NCI-H2107 treated with DMSO at 0.1 percent for 48 hours (cell line): ENCODE measurements around the gene CARMIL1.

Experiments used
- DNase-seq: peaks from one replicate; lab custom pipeline; 2025; ENCODE audit not compliant: unreplicated experiment; lab: John Stamatoyannopoulos, UW

CARMIL1 gene

DNA sequence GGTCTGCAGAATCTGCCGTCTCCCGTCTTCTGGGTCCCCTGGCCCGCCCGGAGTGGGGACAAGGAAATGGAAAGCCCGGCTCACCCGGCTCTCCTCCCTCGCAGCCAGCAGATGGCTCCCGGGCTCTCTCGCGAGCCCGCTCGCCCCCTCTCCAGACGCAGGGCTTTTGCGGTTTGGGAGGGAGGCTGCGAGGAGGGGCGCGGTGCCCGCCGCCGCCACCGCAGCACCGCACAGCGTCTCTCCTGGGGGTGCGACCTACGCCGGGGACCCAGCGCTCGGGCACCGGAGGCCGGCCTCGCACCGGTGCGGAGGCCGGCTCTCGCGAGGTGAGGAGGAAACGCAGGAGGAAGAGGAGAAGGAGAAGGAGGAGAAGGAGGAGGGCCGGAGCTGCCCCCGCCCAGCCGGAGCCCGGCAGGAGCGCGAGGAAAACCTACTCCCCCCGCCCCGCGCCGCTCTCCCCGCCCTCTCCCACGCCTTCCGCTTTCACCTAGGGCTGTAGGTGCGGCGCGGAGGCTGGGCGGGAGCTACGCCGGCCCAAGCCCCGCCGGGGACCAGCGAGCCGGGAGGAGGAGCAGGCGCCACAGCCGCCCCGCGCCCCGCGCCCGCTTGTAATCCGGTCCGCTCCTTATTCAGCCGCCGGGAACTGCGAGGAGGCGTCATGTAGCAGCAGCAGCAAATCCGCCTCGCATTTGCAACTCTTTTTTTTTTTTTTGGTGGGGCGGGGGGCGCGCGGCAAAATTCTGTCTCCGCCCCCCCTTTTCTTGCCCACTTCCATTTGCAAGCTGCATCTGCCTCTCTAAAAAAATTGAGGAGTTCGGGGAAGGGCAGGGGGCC is at the start of gene CARMIL1:
TSS of gene CARMIL1 (plus strand) at position 461 of the 834 bp plus-strand sequence. CDS start 422 bp downstream, outside the sequence.
- peak; percentile 36 for DNase-seq

GRCh38 chr6:25229671-25230321 is 49.4 kb upstream of the CARMIL1 start:
- no peak for DNase-seq

DNA sequence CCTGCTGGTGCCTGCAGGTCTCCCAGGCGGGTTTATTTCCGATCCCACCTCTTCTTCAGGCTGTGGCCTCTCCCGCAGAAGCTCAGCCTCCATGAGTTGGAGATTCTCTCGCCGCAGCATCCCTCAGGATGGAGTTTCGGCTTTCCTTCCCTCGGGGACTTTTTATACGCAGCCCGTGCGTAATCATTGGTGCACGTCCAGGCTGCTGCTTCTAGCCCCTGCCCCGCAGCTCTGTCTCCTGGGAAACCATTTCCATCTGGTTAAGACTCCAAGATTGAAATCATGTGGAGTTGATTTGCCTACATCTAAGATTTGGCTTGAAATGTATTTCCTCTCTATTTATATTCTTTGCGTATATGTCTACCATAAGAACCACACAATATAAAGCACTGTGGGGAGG is 46.7 kb upstream of the CARMIL1 start:
- DNase-seq = no peak

DNA sequence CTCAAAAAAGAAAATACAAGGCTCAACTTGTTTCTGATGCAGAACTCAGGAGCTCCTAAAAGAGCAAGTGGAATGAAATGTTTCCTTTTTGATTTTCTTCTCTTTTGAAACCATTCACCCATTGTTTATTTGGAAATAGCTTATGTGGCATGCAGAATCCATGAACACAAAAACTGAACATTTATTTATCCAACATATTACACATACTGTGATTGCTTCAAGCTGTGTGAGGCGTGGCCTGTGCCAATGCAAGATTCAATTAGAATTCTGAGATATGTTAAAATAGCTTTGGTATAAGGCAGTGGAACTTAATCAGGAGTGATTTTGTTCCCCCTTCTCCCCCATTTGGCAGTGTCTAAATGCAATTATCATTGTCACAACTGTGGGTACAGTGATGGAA is 45.9 kb upstream of the CARMIL1 start:
- DNase-seq = no peak

GRCh38 chr6:25237579-25237978 is 41.6 kb upstream of the CARMIL1 start:
- no peak for DNase-seq

- no peak for DNase-seq
Observed at GRCh38 chr6:25239059-25239458, 40.1 kb upstream of the CARMIL1 start.

DNA sequence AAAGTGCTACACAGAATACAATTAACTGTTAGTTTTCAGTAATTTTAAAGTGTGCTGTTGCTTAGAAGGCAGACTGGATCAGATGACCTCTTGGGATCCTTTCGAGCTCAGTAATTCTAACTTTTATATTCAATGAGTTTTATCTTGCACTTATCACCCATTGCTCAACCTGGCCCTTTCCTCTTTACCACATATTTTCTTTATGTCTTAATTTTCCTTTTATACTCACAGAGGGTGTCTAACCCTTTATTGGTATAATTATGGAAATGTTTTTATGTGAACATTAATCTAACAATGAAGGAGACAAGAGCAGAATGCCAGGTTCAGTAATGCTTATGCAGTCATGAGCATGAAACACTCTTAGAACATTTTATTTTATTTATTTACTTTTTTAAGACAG is 39.7 kb upstream of the CARMIL1 start:
- no peak for DNase-seq

GRCh38 chr6:25242567-25242966 is 36.6 kb upstream of the CARMIL1 start:
- no peak for DNase-seq

GRCh38 chr6:25244865-25245264 is 34.3 kb upstream of the CARMIL1 start:
- no peak for DNase-seq

DNA sequence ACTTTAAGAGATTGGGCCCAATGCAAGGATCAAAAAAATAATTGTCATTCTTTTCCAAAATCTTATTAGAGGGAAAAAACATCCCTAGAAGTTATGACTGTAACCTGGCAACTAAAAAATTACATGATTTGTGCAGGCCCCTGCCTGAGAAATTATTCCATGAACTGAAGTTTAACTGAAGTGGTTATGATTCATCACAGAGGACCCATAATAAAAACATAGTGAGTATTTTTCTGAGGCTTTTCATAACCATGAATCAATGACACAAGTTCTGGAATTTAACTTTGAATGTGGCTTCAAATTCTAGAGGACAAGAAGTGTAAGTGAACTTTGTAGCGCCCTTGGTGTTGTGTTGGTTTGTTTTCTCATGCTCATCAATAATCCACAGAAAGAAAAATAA is 31.1 kb upstream of the CARMIL1 start:
- no peak for DNase-seq

DNA sequence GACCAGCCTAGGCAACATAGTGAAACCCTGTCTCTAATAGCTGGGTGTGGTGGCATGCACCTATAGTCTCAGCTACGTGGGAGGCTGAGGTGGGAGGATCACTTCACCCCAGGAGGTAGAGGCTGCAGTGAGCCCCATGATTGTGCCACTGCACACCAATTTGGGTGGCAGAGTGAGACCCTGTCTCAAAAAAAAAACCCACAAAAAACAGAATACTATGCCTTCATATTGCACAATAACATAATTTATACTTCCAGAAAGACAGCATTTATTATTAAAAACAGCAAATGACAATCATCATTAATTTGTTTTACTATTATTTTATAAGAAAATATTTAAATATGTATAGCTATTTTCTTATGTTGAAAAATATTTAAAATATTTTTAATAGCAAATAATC is 30.0 kb upstream of the CARMIL1 start:
- no peak for DNase-seq

DNA sequence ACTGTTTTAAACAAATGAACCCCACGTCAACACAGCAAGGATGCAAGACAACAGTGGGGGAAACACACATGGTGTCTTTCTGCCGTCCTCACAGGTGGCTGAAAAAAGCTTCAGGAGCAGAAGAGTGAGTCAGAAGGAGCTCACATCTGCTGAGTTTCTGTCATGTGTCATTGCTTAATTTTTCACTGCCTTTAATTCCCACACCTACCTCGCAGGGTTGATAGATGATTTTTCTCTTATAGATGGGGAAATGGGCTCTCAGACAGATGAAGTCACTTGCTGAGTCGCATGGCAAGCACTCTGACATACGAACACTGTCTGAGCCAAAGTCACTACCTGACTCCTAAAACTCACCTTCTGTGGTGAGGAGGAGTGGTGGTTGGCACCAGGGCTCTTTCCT is 28.3 kb upstream of the CARMIL1 start:
- no peak for DNase-seq

GRCh38 chr6:25251426-25251825 is 27.7 kb upstream of the CARMIL1 start:
- DNase-seq = no peak

DNA sequence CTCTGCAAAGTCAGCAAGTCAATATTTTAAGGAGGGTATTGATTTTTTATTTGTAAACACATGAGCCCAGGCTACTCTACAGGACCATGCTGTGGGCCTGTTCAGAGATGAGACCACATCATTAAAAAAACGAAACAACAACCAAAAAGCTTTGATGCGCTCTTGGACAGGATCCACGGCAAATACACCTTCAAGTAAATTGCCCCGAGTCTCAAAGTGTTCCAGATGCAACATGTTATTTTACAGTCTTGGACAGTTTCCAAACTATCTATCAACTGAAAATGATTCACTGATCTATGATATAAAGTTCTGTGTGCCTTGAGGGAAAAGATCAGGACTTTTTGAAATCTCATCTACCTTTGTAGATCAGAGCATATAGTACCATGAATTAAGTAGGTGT is 25.8 kb upstream of the CARMIL1 start:
- DNase-seq = no peak

DNA sequence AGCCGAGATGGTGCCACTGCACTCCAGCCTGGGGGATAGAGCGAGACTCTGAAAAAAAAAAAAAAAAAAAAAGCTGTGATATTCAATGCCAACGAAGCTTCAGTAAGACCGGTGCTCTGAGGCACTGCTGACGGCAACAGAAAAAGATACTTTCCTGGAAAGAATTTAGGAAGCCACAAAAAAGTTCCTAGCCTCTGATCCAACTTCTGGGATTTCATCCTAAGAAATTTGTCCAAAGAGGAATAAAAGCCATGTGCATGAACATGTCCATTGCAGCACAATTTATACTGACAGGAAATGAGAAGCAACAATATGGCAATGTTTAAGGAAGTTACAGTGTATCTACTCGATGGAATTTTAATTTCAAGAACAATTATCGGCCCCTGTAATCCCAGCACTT is 24.5 kb upstream of the CARMIL1 start:
- no peak for DNase-seq

DNA sequence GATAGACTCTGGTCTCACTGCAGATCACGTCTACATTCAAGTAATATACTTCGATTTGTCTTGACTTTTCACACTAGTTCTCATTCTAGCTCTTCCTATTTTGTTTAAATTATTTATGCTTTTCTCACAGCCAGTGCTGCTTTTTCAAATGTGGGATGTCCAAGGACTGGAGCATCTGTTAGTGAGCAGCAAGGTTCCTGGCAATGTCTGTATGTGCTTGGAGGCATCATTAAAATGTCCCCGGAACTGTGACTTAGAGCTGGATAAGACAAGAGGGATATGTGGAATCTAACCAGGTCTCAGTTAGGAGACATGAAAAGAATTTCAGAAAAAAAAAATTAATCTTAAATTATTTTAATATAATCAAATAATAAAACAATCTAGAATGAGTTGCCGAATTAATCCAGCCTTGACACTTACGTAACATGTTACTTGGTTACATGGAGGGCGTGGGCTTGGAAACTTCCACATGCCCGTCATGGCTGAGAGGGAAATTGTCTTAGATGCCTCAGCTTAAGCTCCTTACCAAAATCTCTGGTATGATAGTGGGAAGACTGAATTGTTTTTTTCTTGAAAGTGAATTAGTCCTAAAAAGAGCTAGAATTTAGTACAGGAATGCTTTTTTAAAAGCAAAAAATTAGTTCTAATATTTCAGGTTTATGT is 21.4 kb upstream of the CARMIL1 start:
- no peak for DNase-seq

GRCh38 chr6:25259756-25260155 is 19.4 kb upstream of the CARMIL1 start:
- no peak for DNase-seq

GRCh38 chr6:25263657-25264056 is 15.5 kb upstream of the CARMIL1 start:
- DNase-seq = no peak

- DNase-seq = no peak
Observed at GRCh38 chr6:25266456-25267100, 12.6 kb upstream of the CARMIL1 start.

DNA sequence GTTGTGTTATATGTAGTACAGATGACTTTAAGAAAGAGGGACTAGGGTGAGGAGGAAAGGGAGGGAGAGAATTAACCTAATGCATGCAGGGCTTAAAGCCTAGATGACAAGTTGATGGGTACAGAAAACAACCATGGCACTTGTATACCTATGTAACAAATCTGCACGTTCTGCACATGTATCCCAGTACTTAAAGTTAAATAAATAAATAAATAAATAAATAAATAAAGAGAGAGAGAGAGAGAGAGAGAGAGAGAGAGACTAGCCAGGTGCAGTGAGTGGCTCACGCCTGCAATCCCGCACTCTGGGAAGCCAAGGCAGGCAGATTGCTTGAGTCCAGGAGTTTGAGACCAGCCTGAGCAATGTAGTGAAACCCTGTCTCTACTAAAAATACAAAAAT is 11.5 kb upstream of the CARMIL1 start:
- DNase-seq = no peak

GRCh38 chr6:25270559-25270958 is 8.6 kb upstream of the CARMIL1 start:
- DNase-seq = no peak

DNA sequence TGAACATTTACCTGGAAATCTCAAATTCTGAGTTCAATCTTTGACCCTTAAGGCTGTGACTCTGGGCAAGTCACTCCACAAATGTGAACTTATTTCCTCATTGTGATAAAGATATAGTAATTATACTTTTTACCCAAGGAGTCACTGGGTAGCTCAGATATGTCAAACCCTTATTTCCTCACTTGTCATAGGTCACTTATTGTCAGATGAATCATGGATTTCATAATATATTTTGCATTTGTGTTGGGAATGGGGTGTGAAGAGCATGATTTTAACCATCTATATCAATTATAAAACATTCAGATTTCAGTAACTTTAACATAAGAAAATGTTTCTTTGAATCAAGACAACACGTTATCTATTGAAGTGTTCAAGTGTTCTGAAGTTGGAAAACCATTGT is 3.7 kb upstream of the CARMIL1 start:
- no peak for DNase-seq
